Right lobe of liver (tissue), 6 donors: ENCODE data around the gene MYOM1. TPM values are rescaled to one million over a fixed set of nuclear protein-coding genes. Genes with fewer than 3 reads are reported as not detected.

Experiments used
- ATAC-seq, 4 donors: fragments of 200-7000 bp; cut with Tn5 transposase; one replicate each; pipeline ENCODE4 v1.9.1; 2020; ENCODE audit warnings: mild to moderate bottlenecking in 4 of 4, moderate library complexity in 4 of 4
- DNase-seq, 3 donors: peaks; one replicate each; pipeline ENCODE4 v3.0.0-alpha.2; 2020
- H3K27ac ChIP-seq, 3 donors: fragments of 200-600 bp; one replicate each; pipeline ENCODE4 v1.8.0; 2022
- H3K27me3 ChIP-seq, 2 donors: fragments of 200-600 bp; one replicate each; pipeline ENCODE4 v1.8.0; 2022
- H3K36me3 ChIP-seq, 4 donors: fragments of 200-600 bp; sonication (generic) in 1 of 4; one replicate each; pipeline versions ENCODE4 v1.5.1 to v1.8.0; 2017 to 2022; ENCODE audit warnings: control low read depth in 1 of 4
- H3K4me1 ChIP-seq, 4 donors: fragments of 200-600 bp; sonication (generic) in 1 of 4; one replicate each; pipeline versions ENCODE4 v1.5.1 to v1.8.0; 2017 to 2022; ENCODE audit warnings: control low read depth in 1 of 4
- H3K4me3 ChIP-seq, 3 donors: fragments of 200-600 bp; one replicate each; pipeline ENCODE4 v1.8.0; 2022
- H3K9me3 ChIP-seq, 4 donors: fragments of 200-600 bp; sonication (generic) in 1 of 4; one replicate each; pipeline versions ENCODE4 v1.5.1 to v1.8.0; 2017 to 2022; ENCODE audit warnings: control low read depth in 1 of 4
- POLR2A ChIP-seq: fragments of 450-650 bp; IDR thresholded peaks from one replicate; pipeline ENCODE4 v1.6.1; 2017; ENCODE audit warnings: antibody characterized with exemption, mild to moderate bottlenecking
- WGBS: methylation state at CpG from one replicate; pipeline ENCODE4 v1.1.6; 2018; ENCODE audit warnings: low coverage, low lambda C conversion rate; ENCODE audit not compliant: insufficient coverage; ENCODE audit errors: missing lambda C conversion rate; 5-methylcytosine and 5-hydroxymethylcytosine counted together
- intact Hi-C, 2 donors: fragments of 100-400 bp; cut with DNase I; formaldehyde crosslinking; loops; one replicate each; pipeline versions ENCODE4 v1.11.2 to v1.14.1; 2022
- total RNA-seq, 6 experiments: library from RNA; depleted of rRNA in 2 of 6; stranded (reverse); fragments of >200 nt in 2 of 6; fragmentation: NEBNext Ultra II Directional in 3 of 6; extraction: Animal tissue kit (Norgen Biotek cat#: 25700) in 3 of 6; gene quantifications; one replicate each; pipeline versions ENCODE4 v1.1.0 to v1.2.4, GENCODE V29; 2016 to 2023
- TF ChIP-seq, protein P1 (sequence below), 4 donors: fragments of 200-600 bp in 3 of 4; fragments of 450-650 bp in 1 of 4; IDR thresholded peaks; one replicate each; pipeline versions ENCODE4 v1.5.1 to v1.8.0; 2016 to 2022; ENCODE audit warnings: antibody characterized with exemption in 4 of 4, mild to moderate bottlenecking in 2 of 4
- donor health status: DM: no; HTN: yes; CAD: no.
- donor health status: DM: no; HTN: no; CAD: no.
- donor health status: DM: no; HTN: no; CAD: no.
- donor health status: DM: no; HTN: yes; CAD: no.
- donor health status: DM: no; HTN: yes; CAD: no.

The MYOM1 gene
- total RNA-seq, 6 experiments from 2014 or later, result 3.1 to 64.5 (median 19.1) TPM

- DNase-seq, result no peak
- Histone ChIP-seq H3K27ac (peak overlapping the region in 2 of 3 donors; percentile 7 to 54), H3K4me1 (peaks cover 0 to 33% (median 6%) of the 10 kb centered on the region in 4 donors), H3K27me3 (no peaks in the 10 kb centered on the region), H3K9me3 (no peaks in the 10 kb centered on the region), H3K36me3 (no peaks in the 10 kb centered on the region), H3K4me3 (no peak overlapping the region)
- ATAC-seq, result peak in 2 of 4 donors; percentile 10 to 17
- WGBS, result 21% methylated on average over 2 of the region's 2 CpGs
- intact Hi-C loops, result no loop called here
- TF ChIP-seq, protein P1, sequence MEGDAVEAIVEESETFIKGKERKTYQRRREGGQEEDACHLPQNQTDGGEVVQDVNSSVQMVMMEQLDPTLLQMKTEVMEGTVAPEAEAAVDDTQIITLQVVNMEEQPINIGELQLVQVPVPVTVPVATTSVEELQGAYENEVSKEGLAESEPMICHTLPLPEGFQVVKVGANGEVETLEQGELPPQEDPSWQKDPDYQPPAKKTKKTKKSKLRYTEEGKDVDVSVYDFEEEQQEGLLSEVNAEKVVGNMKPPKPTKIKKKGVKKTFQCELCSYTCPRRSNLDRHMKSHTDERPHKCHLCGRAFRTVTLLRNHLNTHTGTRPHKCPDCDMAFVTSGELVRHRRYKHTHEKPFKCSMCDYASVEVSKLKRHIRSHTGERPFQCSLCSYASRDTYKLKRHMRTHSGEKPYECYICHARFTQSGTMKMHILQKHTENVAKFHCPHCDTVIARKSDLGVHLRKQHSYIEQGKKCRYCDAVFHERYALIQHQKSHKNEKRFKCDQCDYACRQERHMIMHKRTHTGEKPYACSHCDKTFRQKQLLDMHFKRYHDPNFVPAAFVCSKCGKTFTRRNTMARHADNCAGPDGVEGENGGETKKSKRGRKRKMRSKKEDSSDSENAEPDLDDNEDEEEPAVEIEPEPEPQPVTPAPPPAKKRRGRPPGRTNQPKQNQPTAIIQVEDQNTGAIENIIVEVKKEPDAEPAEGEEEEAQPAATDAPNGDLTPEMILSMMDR (IDR thresholded peaks at IDR 0.05), result no peak
- TF ChIP-seq POLR2A, result no peak
Observed at GRCh38 chr18:3175195-3175758, 44.5 kb downstream of the MYOM1 start.

- 29% methylated on average over 3 of the region's 3 CpGs for WGBS
Observed at GRCh38 chr18:3172097-3172496, 47.7 kb downstream of the MYOM1 start.

DNA sequence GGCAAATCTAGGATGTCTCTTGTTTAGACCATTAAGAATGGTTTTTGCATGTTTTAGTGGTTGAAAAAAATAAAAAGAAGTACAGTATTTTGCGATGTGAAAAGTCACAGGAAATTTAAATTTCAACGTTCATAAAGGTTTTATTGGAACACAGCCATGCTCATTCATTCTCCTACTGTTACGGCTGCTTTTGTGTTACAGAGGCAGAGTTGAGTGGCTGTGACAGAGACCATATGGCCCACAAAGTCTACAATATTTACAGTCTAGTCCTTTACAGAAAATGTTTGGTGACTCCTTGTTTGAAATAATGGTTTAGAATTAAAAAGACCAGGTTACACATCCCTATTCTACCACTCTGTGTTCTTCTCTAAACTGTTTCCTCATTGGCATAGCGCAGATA is 48.1 kb downstream of the MYOM1 start:
- no peak overlapping the region for H3K4me3 ChIP-seq
- TF ChIP-seq, protein P1 (IDR thresholded peaks at IDR 0.05), result no peak
- no peak for TF ChIP-seq POLR2A
- peak overlapping the region in 1 of 3 donors; percentile 13 for H3K27ac ChIP-seq
- no peaks in the 10 kb centered on the region for H3K27me3 ChIP-seq
- ATAC-seq, result peak in 2 of 4 donors; percentile 16 to 65
- intact Hi-C loops, result no loop called here
- H3K9me3 ChIP-seq, result no peaks in the 10 kb centered on the region
- 42% methylated on average over 4 of the region's 4 CpGs for WGBS
- no peak for DNase-seq
- peaks cover 0 to 33% (median 6%) of the 10 kb centered on the region in 4 donors for H3K4me1 ChIP-seq
- no peaks in the 10 kb centered on the region for H3K36me3 ChIP-seq

More at GRCh38 chr18:3172097-3172496, 47.7 kb downstream of the MYOM1 start:
- Histone ChIP-seq H3K4me1 (peaks cover 0 to 33% (median 6%) of the 10 kb centered on the region in 4 donors), H3K4me3 (no peak overlapping the region), H3K27me3 (no peaks in the 10 kb centered on the region), H3K36me3 (no peaks in the 10 kb centered on the region), H3K27ac (peak overlapping the region in 1 of 3 donors; percentile 13), H3K9me3 (no peaks in the 10 kb centered on the region)
- no peak for TF ChIP-seq POLR2A
- TF ChIP-seq, protein P1 (IDR thresholded peaks at IDR 0.05), result no peak
- intact Hi-C loops, result no loop called here
- ATAC-seq (peak; percentile 46 to 69 (median 56)), DNase-seq (no peak)

DNA sequence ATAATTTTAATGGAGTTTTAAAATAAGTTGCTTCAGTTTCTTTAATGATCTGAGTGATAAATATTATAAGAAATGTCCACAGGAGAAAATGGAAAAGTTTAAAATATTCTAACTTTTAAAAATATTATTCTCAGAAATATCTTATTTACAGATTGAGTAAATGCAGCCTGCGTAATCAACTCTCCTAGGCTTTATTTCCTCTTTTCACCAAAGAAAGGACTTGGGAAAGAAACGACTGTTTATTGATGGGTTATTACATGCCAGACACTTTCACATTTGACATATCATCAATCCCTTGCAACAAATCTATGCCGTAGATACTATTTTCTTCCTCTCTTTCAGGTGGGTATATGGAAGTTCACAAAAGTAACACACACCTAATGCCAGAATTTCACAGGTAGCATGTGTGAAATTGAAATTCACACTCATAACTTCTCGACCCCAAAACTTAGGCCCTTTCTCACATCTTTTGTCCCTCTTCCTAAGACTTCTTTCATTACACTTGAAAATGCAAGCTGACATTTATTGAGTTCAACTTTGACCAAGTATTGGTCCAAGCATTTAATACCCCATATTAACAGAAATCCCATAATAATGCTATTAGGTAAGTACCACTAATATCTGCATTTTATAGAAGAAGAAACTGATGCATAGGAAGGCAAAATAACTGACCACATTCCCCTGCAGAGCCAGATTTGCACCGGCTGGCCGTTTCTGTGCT is 49.2 kb downstream of the MYOM1 start:
- Histone ChIP-seq H3K27ac (no peak overlapping the region), H3K4me1 (peaks cover 0 to 33% (median 5%) of the 10 kb centered on the region in 4 donors), H3K27me3 (no peaks in the 10 kb centered on the region), H3K36me3 (no peaks in the 10 kb centered on the region), H3K9me3 (no peaks in the 10 kb centered on the region), H3K4me3 (no peak overlapping the region)
- 67% methylated on average over 6 of the region's 6 CpGs for WGBS
- no peak for TF ChIP-seq POLR2A
- TF ChIP-seq, protein P1 (IDR thresholded peaks at IDR 0.05), result no peak
- intact Hi-C loops, result no loop called here
- ATAC-seq (no peak), DNase-seq (no peak)
